HepG2 (cell line): ENCODE data around the gene SLC22A7. TPM values are rescaled to one million over a fixed set of nuclear protein-coding genes. Genes with fewer than 3 reads are reported as not detected.

ENCODE experiments used
- KLF12 ChIP-seq: sonication (generic); formaldehyde crosslinking; IDR thresholded peaks from 2 replicates; pipeline ENCODE4 v1.4.0; 2020; ENCODE audit warnings: missing genetic modification reagents, borderline replicate concordance
- NFE2L1 ChIP-seq: sonication (generic); formaldehyde crosslinking; IDR thresholded peaks from 2 replicates; pipeline ENCODE4 v1.4.0; 2020; ENCODE audit warnings: missing genetic modification reagents, mild to moderate bottlenecking, borderline replicate concordance
- NR2C2 ChIP-seq: sonication (generic); formaldehyde crosslinking; IDR thresholded peaks from 2 replicates; pipeline ENCODE4 v1.4.0; 2020; ENCODE audit warnings: missing genetic modification reagents, mild to moderate bottlenecking, moderate library complexity, borderline replicate concordance
- SAP130 ChIP-seq: IDR thresholded peaks from 2 replicates; pipeline ENCODE4 v1.6.1; 2016; ENCODE audit warnings: low read depth
- SCMH1 ChIP-seq: sonication (generic); formaldehyde crosslinking; IDR thresholded peaks from 2 replicates; pipeline ENCODE4 v1.9.0; 2021; ENCODE audit warnings: missing genetic modification reagents, mild to moderate bottlenecking, borderline replicate concordance
- TOPORS ChIP-seq: sonication (generic); formaldehyde crosslinking; IDR thresholded peaks from 2 replicates; pipeline ENCODE4 v1.8.0; 2023; ENCODE audit warnings: mild to moderate bottlenecking, missing genetic modification reagents
- ZBTB20 ChIP-seq: sonication (generic); formaldehyde crosslinking; IDR thresholded peaks from 2 replicates; pipeline ENCODE4 v1.8.1; 2023; ENCODE audit warnings: missing genetic modification reagents, low read depth, mild to moderate bottlenecking, borderline replicate concordance
- ZBTB7A ChIP-seq: sonication (generic); formaldehyde crosslinking; IDR thresholded peaks from 2 replicates; pipeline ENCODE4 v1.8.0; 2022; ENCODE audit warnings: mild to moderate bottlenecking, missing genetic modification reagents
- ZNF333 ChIP-seq: sonication (generic); formaldehyde crosslinking; IDR thresholded peaks from 2 replicates; pipeline ENCODE4 v1.4.0; 2020; ENCODE audit warnings: mild to moderate bottlenecking, missing genetic modification reagents, borderline replicate concordance
- ZNF335 ChIP-seq: sonication (generic); formaldehyde crosslinking; IDR thresholded peaks from 2 replicates; pipeline ENCODE4 v1.4.0; 2020; ENCODE audit warnings: missing genetic modification reagents
- ZNF550 ChIP-seq: sonication (generic); formaldehyde crosslinking; IDR thresholded peaks from 2 replicates; pipeline ENCODE4 v1.4.0; 2020; ENCODE audit warnings: mild to moderate bottlenecking, missing genetic modification reagents, borderline replicate concordance
- ZNF572 ChIP-seq: sonication (generic); formaldehyde crosslinking; IDR thresholded peaks from 2 replicates; pipeline ENCODE4 v1.5.1; 2020; ENCODE audit warnings: mild to moderate bottlenecking, missing genetic modification reagents
- ZNF629 ChIP-seq: sonication (generic); formaldehyde crosslinking; conservative IDR thresholded peaks from 2 replicates; pipeline ENCODE4 v1.5.0; 2020; ENCODE audit warnings: missing genetic modification reagents
- ZNF737 ChIP-seq: sonication (generic); formaldehyde crosslinking; IDR thresholded peaks from 2 replicates; pipeline ENCODE4 v1.5.0; 2020; ENCODE audit warnings: missing genetic modification reagents, mild to moderate bottlenecking, borderline replicate concordance
- ZZZ3 ChIP-seq: sonication (generic); formaldehyde crosslinking; IDR thresholded peaks from 2 replicates; pipeline ENCODE4 v1.4.0; 2020; ENCODE audit warnings: missing genetic modification reagents, mild to moderate bottlenecking, borderline replicate concordance
- polyA plus RNA-seq, 8 experiments: library from polyadenylated mRNA; depleted of rRNA in 3 of 8; stranded (reverse) in 7 of 8; unstranded in 1 of 8; fragments of >200 nt; fragmentation: Illumina TruSeq in 4 of 8; extraction: Trizol in 4 of 8; gene quantifications; 2 replicates each; pipeline versions ENCODE4 v1.2.1 to v1.2.3, GENCODE V29; 2011 to 2016; ENCODE audit warnings: low read depth in 4 of 8, missing spikeins in 1 of 8, mixed read lengths in 1 of 8; ENCODE audit not compliant: insufficient read depth in 1 of 8
- total RNA-seq, 5 experiments: library from RNA; depleted of rRNA; stranded (reverse); fragments of >200 nt; fragmentation: Illumina TruSeq; extraction: Trizol; gene quantifications; 2 replicates each; pipeline ENCODE4 v1.2.3, GENCODE V29; 2016; ENCODE audit warnings: low read depth in 1 of 5
- TF ChIP-seq, protein P1 (sequence below): sonication (generic); formaldehyde crosslinking; IDR thresholded peaks from 2 replicates; pipeline ENCODE4 v1.5.1; 2020; ENCODE audit warnings: mild to moderate bottlenecking, moderate library complexity, missing genetic modification reagents
- TF ChIP-seq, protein P2 (sequence below): sonication (generic); formaldehyde crosslinking; IDR thresholded peaks from 2 replicates; pipeline ENCODE4 v1.5.1; 2020; ENCODE audit warnings: mild to moderate bottlenecking, missing genetic modification reagents
- TF ChIP-seq, protein P3 (sequence below): IDR thresholded peaks from 2 replicates; pipeline ENCODE4 v1.6.1; 2016; ENCODE audit warnings: missing compliant biosample characterization, missing genetic modification reagents, borderline replicate concordance
- TF ChIP-seq, protein P4 (sequence below): sonication (generic); formaldehyde crosslinking; IDR thresholded peaks from 2 replicates; pipeline ENCODE4 v1.5.0; 2020; ENCODE audit warnings: mild to moderate bottlenecking, missing genetic modification reagents
- TF ChIP-seq, protein P5 (sequence below): sonication (generic); formaldehyde crosslinking; IDR thresholded peaks from 2 replicates; pipeline ENCODE4 v1.5.1; 2020; ENCODE audit warnings: missing genetic modification reagents, mild to moderate bottlenecking, borderline replicate concordance

SLC22A7 gene
- total and polyA plus RNA-seq, 2 of the 13 experiments (the other 11 are each of a cell fraction or from before 2014, with no cell fraction given): 5.3 to 22.6 TPM

DNA sequence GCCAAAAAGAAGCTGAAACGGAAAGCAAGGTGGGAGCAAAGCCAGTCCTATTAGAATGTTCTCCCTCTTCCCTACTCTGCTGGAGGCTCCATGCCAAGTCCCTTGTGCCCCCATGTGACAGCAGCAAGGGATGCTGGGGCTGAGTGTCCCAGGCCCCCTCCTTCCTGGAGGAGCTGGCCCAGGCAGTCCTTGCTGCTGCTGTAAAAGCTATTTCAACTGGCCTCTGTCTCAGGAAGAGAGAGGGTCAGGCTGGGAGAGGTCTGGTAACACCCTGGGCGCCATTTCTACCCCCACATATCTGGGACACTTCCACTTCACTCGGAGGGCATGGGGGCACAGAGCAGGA lies 29.7 kb upstream of the SLC22A7 start (continued):
- TF ChIP-seq, protein P1, sequence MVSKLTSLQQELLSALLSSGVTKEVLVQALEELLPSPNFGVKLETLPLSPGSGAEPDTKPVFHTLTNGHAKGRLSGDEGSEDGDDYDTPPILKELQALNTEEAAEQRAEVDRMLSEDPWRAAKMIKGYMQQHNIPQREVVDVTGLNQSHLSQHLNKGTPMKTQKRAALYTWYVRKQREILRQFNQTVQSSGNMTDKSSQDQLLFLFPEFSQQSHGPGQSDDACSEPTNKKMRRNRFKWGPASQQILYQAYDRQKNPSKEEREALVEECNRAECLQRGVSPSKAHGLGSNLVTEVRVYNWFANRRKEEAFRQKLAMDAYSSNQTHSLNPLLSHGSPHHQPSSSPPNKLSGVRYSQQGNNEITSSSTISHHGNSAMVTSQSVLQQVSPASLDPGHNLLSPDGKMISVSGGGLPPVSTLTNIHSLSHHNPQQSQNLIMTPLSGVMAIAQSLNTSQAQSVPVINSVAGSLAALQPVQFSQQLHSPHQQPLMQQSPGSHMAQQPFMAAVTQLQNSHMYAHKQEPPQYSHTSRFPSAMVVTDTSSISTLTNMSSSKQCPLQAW: no peak
- TF ChIP-seq ZNF572 (no peak), ZNF629 (CRISPR knock-in tag) (no peak), NFE2L1 (no peak), ZNF550 (no peak), SCMH1 (CRISPR knock-in tag) (no peak), ZNF737 (CRISPR knock-in tag) (no peak), ZNF335 (CRISPR knock-in tag) (no peak), ZZZ3 (CRISPR knock-in tag) (no peak), NR2C2 (no peak), ZNF333 (CRISPR knock-in tag) (no peak; the same call in 1 of the 2 replicates), ZBTB7A (CRISPR knock-in tag) (peak; percentile 53; the same call in 1 of the 2 replicates), SAP130 (CRISPR knock-in tag) (no peak), ZBTB20 (CRISPR knock-in tag) (no peak), TOPORS (CRISPR knock-in tag) (peak; percentile 8; the same call in 1 of the 2 replicates), KLF12 (CRISPR knock-in tag) (no peak)
- TF ChIP-seq, protein P2, sequence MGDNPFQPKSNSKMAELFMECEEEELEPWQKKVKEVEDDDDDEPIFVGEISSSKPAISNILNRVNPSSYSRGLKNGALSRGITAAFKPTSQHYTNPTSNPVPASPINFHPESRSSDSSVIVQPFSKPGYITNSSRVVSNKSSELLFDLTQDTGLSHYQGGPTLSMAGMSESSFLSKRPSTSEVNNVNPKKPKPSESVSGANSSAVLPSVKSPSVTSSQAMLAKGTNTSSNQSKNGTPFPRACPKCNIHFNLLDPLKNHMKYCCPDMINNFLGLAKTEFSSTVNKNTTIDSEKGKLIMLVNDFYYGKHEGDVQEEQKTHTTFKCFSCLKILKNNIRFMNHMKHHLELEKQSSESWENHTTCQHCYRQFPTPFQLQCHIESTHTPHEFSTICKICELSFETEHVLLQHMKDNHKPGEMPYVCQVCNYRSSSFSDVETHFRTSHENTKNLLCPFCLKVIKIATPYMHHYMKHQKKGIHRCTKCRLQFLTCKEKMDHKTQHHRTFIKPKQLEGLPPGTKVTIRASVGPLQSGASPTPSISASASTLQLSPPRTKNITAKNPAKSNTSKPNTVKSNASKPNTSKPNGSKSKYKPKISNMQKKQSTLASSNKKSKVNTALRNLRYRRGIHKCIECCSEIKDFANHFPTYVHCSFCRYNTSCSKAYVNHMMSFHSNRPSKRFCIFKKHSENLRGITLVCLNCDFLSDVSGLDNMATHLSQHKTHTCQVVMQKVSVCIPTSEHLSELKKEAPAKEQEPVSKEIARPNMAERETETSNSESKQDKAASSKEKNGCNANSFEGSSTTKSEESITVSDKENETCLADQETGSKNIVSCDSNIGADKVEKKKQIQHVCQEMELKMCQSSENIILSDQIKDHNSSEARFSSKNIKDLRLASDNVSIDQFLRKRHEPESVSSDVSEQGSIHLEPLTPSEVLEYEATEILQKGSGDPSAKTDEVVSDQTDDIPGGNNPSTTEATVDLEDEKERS (CRISPR knock-in tag): no peak
- TF ChIP-seq, protein P3, sequence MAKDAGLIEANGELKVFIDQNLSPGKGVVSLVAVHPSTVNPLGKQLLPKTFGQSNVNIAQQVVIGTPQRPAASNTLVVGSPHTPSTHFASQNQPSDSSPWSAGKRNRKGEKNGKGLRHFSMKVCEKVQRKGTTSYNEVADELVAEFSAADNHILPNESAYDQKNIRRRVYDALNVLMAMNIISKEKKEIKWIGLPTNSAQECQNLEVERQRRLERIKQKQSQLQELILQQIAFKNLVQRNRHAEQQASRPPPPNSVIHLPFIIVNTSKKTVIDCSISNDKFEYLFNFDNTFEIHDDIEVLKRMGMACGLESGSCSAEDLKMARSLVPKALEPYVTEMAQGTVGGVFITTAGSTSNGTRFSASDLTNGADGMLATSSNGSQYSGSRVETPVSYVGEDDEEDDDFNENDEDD (CRISPR knock-in tag): no peak
- TF ChIP-seq, protein P4, sequence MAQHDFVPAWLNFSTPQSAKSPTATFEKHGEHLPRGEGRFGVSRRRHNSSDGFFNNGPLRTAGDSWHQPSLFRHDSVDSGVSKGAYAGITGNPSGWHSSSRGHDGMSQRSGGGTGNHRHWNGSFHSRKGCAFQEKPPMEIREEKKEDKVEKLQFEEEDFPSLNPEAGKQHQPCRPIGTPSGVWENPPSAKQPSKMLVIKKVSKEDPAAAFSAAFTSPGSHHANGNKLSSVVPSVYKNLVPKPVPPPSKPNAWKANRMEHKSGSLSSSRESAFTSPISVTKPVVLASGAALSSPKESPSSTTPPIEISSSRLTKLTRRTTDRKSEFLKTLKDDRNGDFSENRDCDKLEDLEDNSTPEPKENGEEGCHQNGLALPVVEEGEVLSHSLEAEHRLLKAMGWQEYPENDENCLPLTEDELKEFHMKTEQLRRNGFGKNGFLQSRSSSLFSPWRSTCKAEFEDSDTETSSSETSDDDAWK (CRISPR knock-in tag): no peak
- TF ChIP-seq, protein P5, sequence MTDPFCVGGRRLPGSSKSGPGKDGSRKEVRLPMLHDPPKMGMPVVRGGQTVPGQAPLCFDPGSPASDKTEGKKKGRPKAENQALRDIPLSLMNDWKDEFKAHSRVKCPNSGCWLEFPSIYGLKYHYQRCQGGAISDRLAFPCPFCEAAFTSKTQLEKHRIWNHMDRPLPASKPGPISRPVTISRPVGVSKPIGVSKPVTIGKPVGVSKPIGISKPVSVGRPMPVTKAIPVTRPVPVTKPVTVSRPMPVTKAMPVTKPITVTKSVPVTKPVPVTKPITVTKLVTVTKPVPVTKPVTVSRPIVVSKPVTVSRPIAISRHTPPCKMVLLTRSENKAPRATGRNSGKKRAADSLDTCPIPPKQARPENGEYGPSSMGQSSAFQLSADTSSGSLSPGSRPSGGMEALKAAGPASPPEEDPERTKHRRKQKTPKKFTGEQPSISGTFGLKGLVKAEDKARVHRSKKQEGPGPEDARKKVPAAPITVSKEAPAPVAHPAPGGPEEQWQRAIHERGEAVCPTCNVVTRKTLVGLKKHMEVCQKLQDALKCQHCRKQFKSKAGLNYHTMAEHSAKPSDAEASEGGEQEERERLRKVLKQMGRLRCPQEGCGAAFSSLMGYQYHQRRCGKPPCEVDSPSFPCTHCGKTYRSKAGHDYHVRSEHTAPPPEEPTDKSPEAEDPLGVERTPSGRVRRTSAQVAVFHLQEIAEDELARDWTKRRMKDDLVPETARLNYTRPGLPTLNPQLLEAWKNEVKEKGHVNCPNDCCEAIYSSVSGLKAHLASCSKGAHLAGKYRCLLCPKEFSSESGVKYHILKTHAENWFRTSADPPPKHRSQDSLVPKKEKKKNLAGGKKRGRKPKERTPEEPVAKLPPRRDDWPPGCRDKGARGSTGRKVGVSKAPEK (CRISPR knock-in tag): no peak
